Nephron progenitor cell (in vitro differentiated cells): Measurements from ENCODE around the gene TRAF3IP1.

Experiments used
- DNase-seq: peaks from one replicate; pipeline ENCODE4 v3.0.0; 2021
- H3K27ac Mint-ChIP-seq: 2 replicates; pipeline ENCODE4 v1.8.0; 2021; ENCODE audit warnings: mild to moderate bottlenecking, moderate library complexity, mixed read lengths
- H3K27me3 Mint-ChIP-seq: 2 replicates; pipeline ENCODE4 v1.8.0; 2021; ENCODE audit warnings: mild to moderate bottlenecking, low read depth, mixed read lengths; ENCODE audit not compliant: poor library complexity
- H3K36me3 Mint-ChIP-seq: 2 replicates; pipeline ENCODE4 v1.8.0; 2021; ENCODE audit warnings: low read depth, mixed read lengths
- H3K4me1 Mint-ChIP-seq: 2 replicates; pipeline ENCODE4 v1.8.0; 2021; ENCODE audit warnings: mixed read lengths
- H3K4me3 Mint-ChIP-seq: 2 replicates; pipeline ENCODE4 v1.8.0; 2021; ENCODE audit warnings: mild to moderate bottlenecking, moderate library complexity, mixed read lengths
- H3K9me3 Mint-ChIP-seq: 2 replicates; pipeline ENCODE4 v1.8.0; 2021; ENCODE audit warnings: mild to moderate bottlenecking, moderate library complexity, mixed read lengths
- CTCF ChIP-seq: fragments of 200-600 bp; sonication (generic); IDR thresholded peaks from 2 replicates; pipeline ENCODE4 v1.5.0; 2021; ENCODE audit warnings: antibody characterized with exemption

Gene TRAF3IP1

GRCh38 chr2:238449909-238450417 is 129.6 kb downstream of the TRAF3IP1 start:
- Mint-ChIP-seq H3K4me1 (peaks cover 14% of the 10 kb centered on the region), H3K4me3 (no peak overlapping the region), H3K27me3 (peaks cover 4% of the 10 kb centered on the region), H3K36me3 (peaks cover 81% of the 10 kb centered on the region), H3K9me3 (peaks cover 12% of the 10 kb centered on the region), H3K27ac (peak overlapping the region; percentile 88)
- TF ChIP-seq CTCF: no peak
- no peak for DNase-seq

GRCh38 chr2:238450440-238450861 is 130.1 kb downstream of the TRAF3IP1 start:
- no peak for TF ChIP-seq CTCF
- Mint-ChIP-seq H3K27me3 (peaks cover 4% of the 10 kb centered on the region), H3K4me1 (peaks cover 14% of the 10 kb centered on the region), H3K9me3 (peaks cover 16% of the 10 kb centered on the region), H3K27ac (no peak overlapping the region), H3K36me3 (peaks cover 81% of the 10 kb centered on the region), H3K4me3 (no peak overlapping the region)
- no peak for DNase-seq
